ENCODE results near the gene CATSPERZ. TPM values are rescaled to one million over a fixed set of nuclear protein-coding genes. Genes with fewer than 3 reads are reported as not detected.

The CATSPERZ gene, protein sequence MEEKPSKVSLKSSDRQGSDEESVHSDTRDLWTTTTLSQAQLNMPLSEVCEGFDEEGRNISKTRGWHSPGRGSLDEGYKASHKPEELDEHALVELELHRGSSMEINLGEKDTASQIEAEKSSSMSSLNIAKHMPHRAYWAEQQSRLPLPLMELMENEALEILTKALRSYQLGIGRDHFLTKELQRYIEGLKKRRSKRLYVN
- 0.48 TPM in 1 of 2 replicates, not detected in the other for total RNA-seq

DNA sequence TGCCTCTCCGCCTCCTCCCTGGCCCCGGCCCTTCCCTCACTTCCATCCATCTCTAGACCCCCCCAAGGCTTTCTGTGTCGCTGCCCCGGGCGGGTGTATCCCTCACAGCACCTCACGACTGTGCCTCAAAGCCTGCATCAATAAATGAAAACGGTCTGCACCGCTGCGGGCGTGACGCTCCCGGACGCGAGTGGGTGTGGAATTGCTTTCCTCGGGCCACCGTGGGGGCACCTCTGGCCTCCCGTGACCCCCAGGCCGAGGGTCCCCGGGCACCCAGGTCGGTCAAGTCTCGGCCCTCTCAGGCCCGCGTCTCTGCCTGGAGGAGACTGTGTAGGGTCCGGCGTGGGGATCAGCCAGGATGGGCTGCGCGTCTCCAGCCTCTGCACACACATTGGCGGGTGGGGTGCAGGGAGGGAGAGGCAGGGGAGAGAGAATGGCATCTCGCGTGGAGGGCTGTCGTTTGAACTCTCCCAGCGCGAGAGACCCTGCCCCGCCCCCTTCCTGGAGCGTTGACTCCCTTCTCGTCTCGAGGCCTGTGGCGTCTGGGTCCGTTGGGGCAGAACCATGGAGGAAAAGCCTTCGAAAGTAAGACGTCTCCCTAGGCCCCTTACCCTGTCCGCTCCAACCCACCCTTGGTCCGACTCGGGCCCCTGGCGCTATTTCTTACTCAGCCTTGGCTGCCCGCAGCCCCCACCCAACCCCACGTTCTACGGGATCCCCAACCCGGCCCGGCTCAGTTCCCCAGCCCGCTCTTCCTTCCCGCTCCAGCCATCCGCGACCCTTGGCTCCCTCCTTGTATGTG is at the start of gene CATSPERZ:
Gene CATSPERZ, plus strand, starts transcription at position 512 of the 802 bp plus-strand sequence. Its CDS starts 53 bp downstream, at position 565.

DNA sequence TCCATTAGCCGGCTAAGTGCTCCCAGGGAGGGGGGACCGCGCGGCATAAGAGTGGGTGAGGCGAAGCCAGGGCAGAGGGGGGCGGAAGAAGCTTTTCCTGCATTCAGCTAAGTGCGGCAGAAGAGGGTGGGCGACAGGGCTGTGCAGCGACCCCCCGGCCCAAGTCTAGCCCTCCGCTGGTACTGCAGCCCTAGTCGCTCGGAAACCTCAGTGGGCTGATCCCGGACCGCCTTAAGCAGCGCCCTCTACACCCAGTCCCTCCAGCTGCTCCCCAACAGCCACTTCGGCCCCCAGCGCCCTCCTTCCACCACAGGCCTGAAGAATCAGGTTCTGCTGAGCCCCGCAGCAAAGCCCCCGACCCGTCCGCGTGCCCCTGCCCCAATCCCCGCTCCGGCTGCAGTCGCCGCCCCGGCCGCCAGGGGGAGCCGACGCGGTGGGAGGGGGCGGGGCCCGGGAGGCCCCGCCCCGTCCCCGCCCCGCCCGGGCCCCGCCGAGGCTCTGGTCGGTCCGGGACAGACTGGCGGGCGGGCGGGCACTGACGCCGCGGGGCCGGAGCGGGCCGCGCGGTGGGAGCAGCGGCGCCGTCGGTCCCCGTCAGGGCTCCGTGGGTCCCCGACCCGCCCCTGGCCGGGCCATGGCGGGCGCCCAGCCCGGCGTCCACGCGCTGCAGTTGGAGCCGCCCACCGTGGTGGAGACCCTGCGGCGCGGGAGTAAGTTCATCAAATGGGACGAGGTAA is 49.0 kb upstream of the CATSPERZ start, which contains the start of gene PLCB3:
Gene PLCB3, plus strand, starts transcription at position 515 of the 737 bp plus-strand sequence. Its CDS starts 120 bp downstream, at position 635.

DNA sequence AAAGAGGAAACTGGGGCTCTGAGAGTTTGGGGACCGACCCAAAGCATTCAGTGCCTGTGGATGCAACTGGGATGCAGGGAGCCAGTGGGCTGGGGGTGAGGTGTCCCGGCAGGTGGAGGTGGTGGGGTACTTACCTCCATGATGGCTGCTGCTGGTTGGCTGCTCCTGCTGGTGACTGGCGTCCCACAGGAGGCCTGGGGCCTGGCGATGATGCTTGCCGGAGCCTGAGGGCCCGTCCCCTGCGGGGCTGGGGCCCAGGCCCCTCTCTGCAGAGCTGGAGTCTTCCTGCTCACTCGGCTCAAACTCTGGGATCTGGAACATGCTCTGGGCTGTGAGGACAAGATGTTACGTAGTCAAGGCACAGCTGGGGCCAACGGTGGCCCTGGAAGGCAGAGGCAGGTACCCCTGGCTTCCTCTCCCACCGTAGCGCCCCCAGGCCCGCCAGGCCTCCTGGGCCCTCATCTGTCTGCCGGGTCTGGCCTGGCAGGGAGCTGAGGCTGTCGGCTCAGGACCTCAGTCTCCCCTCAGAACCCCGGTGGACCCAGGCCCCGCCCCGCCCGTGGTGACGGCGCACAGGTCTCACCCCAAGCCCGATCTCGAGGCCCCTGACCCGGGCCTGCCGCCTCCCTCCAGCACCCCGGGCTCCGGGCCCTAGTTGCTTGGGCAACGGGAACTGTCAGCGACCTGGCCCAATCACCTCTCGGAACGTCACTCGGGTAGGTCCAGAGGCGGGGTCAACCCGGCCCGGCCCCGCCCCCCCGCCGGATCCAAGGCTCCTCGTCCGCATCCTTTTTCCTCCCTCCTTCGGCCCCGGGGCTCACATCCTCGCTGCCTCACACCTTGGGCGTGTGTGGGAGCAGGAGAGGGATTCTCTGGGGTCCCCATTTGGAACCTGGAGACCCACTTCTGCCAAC is 15.9 kb upstream of the CATSPERZ start, which contains the start of gene BAD:
Gene BAD, minus strand, starts transcription at position 618 of the 914 bp plus-strand sequence. Its CDS starts 297 bp downstream, at position 321.

DNA sequence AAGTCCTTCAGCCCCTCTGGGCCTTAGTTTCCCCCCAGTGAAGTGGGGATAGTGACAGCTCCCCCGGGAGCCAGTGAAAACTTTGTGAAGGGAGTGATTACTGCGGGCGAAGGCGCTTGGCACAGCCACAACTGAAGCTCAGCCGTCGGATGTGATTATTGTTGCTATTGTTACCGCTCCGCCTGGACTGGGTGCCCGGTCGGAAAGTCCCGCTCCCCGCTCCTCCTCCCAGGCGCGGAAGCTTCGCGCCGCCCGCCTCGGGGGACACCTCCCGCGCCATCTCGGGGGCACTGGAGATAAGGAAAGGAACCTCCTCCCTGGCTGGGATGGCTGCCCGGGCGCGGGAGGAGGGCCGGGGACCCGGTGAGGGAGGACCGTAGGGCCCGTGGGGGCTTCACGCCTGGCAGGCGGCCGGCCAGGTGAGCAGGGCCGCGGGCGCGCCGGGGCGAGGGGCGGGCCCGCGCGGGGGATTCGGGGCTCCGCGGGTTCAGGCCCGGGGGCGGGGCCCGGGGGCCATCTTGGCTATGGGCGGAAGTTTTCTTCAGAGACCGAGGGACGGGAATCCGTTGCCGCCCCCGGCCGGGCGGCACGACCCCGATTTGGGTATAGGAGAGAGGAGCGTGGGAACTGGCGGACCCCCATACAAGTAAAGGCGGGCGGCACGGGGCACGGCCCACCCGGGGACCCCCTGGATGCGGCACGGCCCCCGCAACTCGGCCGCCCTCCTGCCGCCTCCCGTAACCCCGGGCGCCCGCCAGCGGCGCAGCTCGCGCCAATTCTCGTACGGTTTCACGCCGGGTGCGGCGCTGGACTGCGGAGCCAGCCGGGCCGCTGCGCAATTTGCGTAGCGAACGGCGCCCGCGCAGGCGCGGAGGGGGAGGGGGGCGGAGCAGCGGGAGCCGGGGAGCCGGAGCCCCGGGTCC is 14.9 kb upstream of the CATSPERZ start, which contains the start of gene GPR137:
Gene GPR137, plus strand, starts transcription at position 887 of the 923 bp plus-strand sequence. CDS start 677 bp downstream, outside the sequence.

DNA sequence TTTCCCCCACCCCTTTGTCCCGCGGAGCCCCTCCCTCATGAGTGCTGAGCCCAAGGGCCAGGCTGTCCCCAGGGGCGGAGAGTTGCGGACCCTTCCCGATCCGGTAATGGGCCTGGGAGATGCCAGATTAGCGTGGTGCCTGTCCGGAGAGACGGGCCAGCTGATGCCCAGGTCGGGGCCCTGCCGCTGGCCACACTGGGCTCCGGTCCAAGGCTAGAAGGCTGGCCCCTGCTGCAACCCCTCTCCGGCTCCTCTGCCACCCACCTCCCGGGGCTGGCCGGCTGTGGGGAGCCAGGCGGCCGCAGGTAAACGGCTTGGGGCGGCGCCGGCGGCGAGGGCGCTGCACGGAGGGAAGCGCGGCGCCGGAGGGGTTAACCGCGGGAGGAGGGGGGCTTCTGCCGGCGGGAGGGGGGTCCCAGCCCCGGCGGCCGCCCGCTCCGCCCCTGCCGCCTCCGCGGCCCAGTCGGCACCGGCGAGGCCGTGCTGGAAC is 8.9 kb upstream of the CATSPERZ start, which contains the start of gene KCNK4:
Gene KCNK4, plus strand, starts transcription at position 41 of the 490 bp plus-strand sequence. CDS start 1,717 bp downstream, outside the sequence.

DNA sequence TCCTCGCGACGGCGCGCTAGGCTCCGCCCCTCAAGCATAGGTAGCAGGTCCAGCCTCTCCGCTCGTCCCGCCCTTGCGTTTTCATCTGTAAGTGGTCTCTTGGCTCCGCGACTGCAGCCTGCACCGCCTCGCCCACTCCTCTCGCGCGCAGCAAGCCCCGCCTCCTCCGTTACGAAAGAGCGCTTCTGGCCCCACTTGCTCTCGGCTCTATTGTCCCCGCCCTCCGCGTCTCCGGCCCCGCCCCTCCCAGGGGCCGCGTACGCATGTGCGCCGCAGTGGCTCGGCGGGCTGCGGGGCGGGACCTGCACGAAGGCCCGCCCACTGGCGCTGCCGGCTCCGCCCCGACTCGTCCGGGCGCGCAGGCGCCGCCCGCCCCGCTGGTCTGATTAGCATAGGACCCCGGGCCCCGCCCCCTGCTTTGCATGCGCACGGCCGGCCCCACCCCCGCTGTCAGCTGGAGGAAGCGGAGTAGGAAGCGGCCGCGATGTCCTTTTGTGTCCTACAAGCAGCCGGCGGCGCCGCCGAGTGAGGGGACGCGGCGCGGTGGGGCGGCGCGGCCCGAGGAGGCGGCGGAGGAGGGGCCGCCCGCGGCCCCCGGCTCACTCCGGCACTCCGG is 5.0 kb downstream of the CATSPERZ start, which contains the start of gene ESRRA:
Gene ESRRA, plus strand, starts transcription at position 450 of the 616 bp plus-strand sequence. CDS start 1,656 bp downstream, outside the sequence.

DNA sequence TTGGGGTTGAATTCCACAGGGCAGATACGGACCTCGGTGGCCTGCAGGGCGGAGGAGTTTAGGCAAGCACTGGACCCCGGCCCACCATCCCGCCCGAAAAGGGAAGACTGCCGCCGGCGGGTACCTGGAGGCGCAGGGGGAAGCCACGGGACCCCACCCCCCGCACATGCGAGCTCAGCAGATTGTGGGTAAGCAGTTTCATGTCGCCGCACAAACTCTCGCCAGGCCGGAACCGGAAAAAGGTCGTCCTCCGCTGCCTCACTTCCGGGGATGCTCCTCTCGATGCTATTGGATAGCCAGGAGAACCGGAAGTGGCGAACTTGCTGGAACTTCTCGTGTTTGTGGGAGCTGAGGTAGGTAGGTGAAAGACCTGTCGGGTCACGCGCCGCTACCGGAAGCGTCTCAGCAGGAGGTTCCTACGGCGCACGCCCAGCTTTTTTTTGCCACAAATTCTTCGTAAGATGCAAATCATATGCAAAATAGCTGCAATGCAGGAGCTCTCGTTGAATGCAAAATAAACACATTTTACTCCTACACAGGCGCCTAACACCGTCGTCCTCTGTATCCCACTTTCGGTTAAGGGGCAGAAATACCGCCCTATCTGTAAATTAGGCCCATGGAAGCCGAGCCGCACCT is 17.3 kb downstream of the CATSPERZ start, which contains the start of gene TRMT112:
Gene TRMT112, minus strand, starts transcription at position 235 of the 636 bp plus-strand sequence. Its CDS starts 33 bp downstream, at position 202.

DNA sequence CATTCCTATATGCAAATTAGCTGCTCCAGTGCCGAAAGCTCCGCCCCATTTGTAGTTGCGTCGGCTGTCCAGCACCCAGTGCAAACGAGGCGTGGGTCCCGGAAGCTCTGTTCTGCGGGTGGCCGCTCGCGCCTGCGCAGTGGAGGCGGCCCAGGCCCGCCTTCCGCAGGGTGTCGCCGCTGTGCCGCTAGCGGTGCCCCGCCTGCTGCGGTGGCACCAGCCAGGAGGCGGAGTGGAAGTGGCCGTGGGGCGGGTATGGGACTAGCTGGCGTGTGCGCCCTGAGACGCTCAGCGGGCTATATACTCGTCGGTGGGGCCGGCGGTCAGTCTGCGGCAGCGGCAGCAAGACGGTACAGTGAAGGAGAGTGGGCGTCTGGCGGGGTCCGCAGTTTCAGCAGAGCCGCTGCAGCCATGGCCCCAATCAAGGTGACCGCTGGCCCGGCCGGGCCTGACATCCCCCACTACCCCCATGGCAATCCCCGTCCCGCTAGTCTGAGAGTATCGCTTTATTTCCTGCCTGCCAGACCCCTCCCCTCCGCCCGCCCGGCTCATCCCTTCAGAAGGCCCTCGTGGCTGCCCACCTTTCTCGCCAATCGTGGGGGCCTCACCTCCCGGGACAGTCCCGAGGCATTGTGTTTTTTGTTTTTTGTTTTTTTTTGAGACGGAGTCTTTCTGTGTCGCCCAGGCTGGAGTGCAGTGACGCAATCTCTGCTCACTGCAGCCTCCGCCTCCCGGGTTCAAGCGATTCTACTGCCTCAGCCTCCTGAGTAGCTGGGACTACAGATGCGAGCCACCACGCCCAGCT is 18.0 kb downstream of the CATSPERZ start, which contains the start of gene PRDX5:
Gene PRDX5, plus strand, starts transcription at position 161 of the 805 bp plus-strand sequence. Its CDS starts 95 bp downstream, at position 256.

DNA sequence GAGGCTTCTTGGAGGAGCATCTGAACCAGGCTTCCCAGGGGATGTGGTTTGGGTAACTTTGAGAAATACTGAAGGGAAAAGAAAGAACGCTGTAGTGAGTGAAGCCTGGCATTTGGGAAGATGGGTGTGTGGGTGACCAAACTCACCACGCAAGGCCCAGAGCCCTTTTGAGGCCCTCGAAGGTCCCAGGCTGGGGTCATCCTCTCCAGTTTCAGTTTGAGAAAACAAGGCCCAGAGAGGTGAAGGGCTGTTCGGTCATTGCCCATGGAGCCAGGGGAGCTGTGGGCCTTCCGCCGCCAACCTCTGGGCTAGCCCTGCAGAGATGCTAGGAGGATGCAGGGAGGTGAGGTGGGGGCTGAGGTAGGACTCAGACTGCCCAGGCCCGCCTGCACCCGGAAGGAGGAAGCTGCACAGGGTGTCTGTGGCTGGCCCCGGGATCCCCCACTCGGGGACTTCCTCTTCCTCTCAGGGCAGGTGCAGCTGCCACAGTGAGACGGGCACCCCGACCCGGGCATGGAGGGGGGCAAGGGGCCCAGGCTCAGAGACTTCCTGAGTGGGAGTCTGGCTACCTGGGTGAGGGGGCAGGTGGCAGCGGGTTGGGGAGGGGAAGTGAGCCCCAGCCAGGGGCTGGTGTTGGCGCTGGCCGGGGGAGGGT is 39.7 kb downstream of the CATSPERZ start, which contains the start of gene CCDC88B:
Gene CCDC88B, plus strand, starts transcription at position 451 of the 655 bp plus-strand sequence. Its CDS starts 63 bp downstream, at position 514.

Other genes starting within 250 kb of the CATSPERZ start
- gene MACROD1, start 134.2 kb upstream of the CATSPERZ start, total RNA-seq: 28.3 and 44.1 TPM in 2 replicates
- 98.9 and 144 TPM in 2 replicates for gene STIP1, start 114.2 kb upstream of the CATSPERZ start, total RNA-seq
- 0.96 and 1.3 TPM in 2 replicates for gene FERMT3, start 93.6 kb upstream of the CATSPERZ start, total RNA-seq
- gene TRPT1, start 74.2 kb upstream of the CATSPERZ start, total RNA-seq: 33.5 and 64.8 TPM in 2 replicates
- 72.5 and 84.8 TPM in 2 replicates for gene NUDT22, start 74.1 kb upstream of the CATSPERZ start, total RNA-seq
- gene DNAJC4, start 69.8 kb upstream of the CATSPERZ start, total RNA-seq: 4.1 and 7.0 TPM in 2 replicates
- gene VEGFB, start 65.8 kb upstream of the CATSPERZ start, total RNA-seq: 14.9 and 22.2 TPM in 2 replicates
- 45.2 and 70.1 TPM in 2 replicates for gene FKBP2, start 59.3 kb upstream of the CATSPERZ start, total RNA-seq
- gene PPP1R14B, start 53.4 kb upstream of the CATSPERZ start, total RNA-seq: 389 and 401 TPM in 2 replicates
- gene PLCB3, start 48.8 kb upstream of the CATSPERZ start, total RNA-seq: 29.4 and 63.6 TPM in 2 replicates
- 88.2 and 97.6 TPM in 2 replicates for gene BAD, start 15.7 kb upstream of the CATSPERZ start, total RNA-seq
- 3.9 and 6.4 TPM in 2 replicates for gene GPR137, start 14.5 kb upstream of the CATSPERZ start, total RNA-seq
- gene KCNK4, start 9.1 kb upstream of the CATSPERZ start, total RNA-seq: not detected in 2 replicates
- 131 and 162 TPM in 2 replicates for gene ESRRA, start 5.2 kb downstream of the CATSPERZ start, total RNA-seq
- 255 and 420 TPM in 2 replicates for gene TRMT112, start 17.2 kb downstream of the CATSPERZ start, total RNA-seq
- 374 and 392 TPM in 2 replicates for gene PRDX5, start 17.8 kb downstream of the CATSPERZ start, total RNA-seq
- 2.4 and 7.7 TPM in 2 replicates for gene CCDC88B, start 39.8 kb downstream of the CATSPERZ start, total RNA-seq
- 54.9 and 61.6 TPM in 2 replicates for gene RPS6KA4, start 58.8 kb downstream of the CATSPERZ start, total RNA-seq